GM12874 (cell line): ENCODE measurements around the gene FLRT3.

Experiments used
- TF ChIP-seq, protein P1 (sequence below): IDR thresholded peaks from 2 replicates; pipeline ENCODE4 v1.5.1; 2011; ENCODE audit warnings: low read depth, mild to moderate bottlenecking, control low read depth, low read length, moderate library complexity; ENCODE audit not compliant: insufficient read depth

The FLRT3 gene

DNA sequence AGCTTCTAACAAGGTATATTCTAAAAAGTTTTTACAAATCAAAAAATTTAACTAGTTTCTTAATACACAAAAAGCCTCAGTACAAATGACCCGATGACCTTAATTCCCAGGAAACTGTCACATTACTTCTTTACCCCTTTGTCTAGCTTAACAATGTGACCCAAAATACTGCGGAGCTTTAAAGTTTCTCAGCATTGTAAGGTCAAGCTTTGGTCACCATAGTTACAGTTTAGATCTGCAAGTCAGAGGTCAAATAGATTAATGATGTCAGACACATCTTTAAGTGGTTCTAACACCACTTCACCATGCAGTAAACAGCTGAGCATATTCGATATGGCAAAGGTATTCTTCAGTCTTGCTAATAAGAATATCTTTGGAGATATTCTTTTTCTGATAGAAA lies 36.8 kb upstream of the FLRT3 start:
- TF ChIP-seq, protein P1, sequence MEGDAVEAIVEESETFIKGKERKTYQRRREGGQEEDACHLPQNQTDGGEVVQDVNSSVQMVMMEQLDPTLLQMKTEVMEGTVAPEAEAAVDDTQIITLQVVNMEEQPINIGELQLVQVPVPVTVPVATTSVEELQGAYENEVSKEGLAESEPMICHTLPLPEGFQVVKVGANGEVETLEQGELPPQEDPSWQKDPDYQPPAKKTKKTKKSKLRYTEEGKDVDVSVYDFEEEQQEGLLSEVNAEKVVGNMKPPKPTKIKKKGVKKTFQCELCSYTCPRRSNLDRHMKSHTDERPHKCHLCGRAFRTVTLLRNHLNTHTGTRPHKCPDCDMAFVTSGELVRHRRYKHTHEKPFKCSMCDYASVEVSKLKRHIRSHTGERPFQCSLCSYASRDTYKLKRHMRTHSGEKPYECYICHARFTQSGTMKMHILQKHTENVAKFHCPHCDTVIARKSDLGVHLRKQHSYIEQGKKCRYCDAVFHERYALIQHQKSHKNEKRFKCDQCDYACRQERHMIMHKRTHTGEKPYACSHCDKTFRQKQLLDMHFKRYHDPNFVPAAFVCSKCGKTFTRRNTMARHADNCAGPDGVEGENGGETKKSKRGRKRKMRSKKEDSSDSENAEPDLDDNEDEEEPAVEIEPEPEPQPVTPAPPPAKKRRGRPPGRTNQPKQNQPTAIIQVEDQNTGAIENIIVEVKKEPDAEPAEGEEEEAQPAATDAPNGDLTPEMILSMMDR: no peak

DNA sequence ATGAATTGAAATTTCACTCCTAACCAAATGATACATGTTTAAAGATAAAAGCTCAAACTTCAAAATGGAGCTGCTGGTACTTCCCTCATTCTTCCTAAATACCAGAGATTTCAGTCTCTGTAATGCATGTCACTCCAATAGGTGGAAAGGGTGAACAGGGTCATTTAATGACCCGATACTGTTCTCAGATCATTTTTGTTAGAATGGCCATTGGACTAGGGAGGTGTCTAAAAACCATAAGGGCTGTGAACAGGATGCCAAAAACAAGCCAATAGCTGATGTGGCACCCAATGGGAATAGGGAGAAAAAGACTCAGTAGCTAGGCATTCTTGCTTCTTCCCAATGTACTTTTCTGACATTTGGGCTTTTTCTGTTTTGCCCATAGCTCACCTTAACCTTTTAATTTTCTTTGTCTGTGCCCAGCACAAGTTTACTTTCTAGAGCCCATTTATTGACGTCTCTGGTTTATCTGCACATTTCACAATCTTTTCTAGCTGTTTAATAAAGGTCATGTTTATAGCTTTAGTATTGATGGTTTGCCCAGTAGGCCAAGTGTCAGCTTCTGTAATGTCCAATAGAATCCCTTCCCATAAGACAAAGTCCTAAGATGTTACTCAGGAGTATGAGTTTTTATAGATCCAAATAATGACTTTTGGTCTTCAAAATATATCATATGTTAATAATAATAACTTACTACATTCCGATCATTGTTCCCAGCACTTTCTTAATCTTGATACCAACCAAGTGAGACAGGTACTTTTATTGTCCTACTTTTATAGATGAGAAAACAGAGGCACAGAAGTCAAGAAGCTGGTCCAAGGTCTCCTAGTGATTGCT lies 24.3 kb upstream of the FLRT3 start:
- TF ChIP-seq, protein P1: no peak

DNA sequence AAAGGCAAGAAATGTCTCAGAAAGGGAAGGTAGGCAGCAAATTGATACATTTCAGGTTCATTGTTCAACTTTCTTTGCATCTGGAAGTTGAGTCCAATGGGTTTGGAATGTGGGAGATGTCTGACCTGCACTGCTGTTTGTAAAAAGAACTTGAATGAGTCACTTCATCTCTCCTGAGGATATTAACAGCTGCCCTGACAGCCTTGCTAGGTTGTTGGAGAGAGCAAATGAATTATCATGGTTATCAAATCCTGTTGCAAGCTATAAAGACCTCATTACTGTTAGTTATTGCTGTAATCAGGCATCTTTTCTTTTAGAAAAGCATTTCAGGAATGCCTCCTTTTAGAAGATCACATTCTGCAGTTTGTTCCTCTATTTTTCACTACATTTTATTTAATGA lies 23.0 kb upstream of the FLRT3 start:
- TF ChIP-seq, protein P1: no peak

DNA sequence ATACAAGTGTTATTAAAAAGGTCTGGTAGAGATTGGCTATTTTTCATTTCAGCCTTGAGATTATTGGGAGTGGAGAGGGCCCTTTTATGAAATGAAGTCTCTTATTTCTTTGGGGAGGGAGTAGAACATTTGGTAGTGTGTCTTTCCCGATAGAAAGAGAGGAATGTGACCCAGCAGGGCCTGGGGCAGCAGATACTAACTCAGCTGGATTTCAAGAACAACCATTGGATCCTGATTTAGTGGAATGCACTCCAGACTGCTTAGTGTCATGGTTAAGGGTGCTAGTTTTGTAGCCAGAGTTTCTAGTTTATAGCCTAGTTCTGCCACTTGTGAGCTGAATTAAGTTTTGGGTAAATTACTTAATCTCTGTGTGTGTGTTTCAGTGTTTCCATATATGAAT lies 18.4 kb upstream of the FLRT3 start:
- TF ChIP-seq, protein P1: no peak

DNA sequence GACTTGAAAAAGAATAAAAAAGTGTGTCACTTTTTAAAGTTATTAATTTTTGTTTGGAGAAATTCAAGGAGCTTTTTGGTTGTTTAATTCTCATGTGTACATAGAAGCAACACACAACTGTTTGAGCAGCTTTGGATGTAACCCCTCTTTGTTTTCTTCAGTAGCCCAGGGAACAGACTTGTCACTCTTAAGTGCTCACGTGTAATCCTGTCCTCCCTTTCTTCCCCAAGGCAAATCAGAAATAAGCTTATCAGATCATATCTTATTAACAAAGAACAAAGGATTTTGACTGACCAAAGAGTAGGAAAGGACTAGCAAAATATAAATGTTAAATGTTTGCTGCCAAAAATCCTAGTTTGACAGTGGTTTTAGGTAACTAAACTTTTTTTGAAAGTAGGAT lies 7.3 kb upstream of the FLRT3 start:
- TF ChIP-seq, protein P1: no peak

DNA sequence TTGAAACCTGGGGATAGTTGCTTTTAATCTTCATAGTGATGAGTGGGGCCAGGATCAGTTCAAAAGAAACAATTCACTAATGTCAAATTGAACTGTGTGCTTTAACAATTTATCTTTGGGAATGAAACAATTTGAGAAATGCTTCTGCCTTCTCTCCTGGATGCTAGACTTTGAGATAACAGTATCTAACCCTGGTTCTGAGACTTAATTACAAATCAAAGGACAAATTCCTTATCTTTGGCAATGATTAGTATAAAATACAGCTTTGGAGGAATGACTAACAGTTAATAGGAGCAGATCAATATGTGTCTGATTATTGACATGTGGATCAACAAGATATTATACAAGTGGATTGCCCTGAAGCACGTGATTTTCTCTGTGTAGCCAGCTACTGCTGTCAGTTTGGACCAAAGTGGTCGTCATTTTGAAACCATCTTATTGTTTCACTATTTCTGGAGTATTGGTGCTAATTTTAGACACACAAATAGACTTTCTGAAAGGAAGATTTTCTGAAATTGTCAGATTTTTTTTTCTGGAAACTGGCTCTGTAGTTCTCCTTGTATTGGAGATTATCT lies 6.2 kb upstream of the FLRT3 start:
- TF ChIP-seq, protein P1: no peak

DNA sequence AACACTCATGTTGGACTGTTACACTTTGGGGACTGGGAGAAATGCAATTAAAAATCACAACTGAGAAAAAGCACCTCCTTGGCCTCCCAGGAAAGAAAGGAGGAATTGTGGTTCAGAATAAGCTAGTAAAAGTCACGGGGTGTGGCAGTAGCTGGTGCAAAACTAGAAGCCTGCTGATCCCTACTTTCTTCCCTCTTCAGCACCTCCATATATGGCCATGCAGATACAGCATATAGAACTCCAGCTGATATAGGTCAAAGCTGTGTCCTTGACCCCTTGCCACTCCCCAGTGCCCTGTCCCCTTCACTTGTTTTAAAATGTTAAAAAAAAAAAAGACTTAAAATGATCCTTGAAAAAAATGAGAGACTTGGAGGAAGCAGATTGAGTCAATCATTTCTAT lies 5.5 kb upstream of the FLRT3 start:
- TF ChIP-seq, protein P1: no peak
